Rectal smooth muscle tissue (tissue), 1 donor: ENCODE measurements around the gene CCSER2.

ENCODE experiments used
- H3K27ac ChIP-seq: one replicate; pipeline ENCODE4 v1.7.0; 2013; ENCODE audit warnings: low read depth, low read length, inconsistent platforms
- H3K27me3 ChIP-seq: one replicate; pipeline ENCODE4 v1.7.0; 2013; ENCODE audit warnings: low read length; ENCODE audit not compliant: control insufficient read depth, insufficient read depth
- H3K36me3 ChIP-seq: one replicate; pipeline ENCODE4 v1.7.0; 2013; ENCODE audit warnings: low read length; ENCODE audit not compliant: control insufficient read depth, insufficient read depth
- H3K4me1 ChIP-seq: one replicate; pipeline ENCODE4 v1.7.0; 2013; ENCODE audit warnings: low read length; ENCODE audit not compliant: control insufficient read depth, insufficient read depth
- H3K4me3 ChIP-seq: one replicate; pipeline ENCODE4 v1.7.0; 2013; ENCODE audit warnings: low read length
- H3K9ac ChIP-seq: one replicate; pipeline ENCODE4 v1.7.0; 2013; ENCODE audit warnings: low read length

Gene CCSER2

GRCh38 chr10:84355106-84355505 lies 26.7 kb downstream of the CCSER2 start:
- Histone ChIP-seq H3K9ac (no peak overlapping the region), H3K27me3 (no peaks in the 10 kb centered on the region), H3K36me3 (no peaks in the 10 kb centered on the region), H3K4me3 (no peak overlapping the region), H3K27ac (no peak overlapping the region), H3K4me1 (no peaks in the 10 kb centered on the region)

- no peaks in the 10 kb centered on the region for H3K36me3 ChIP-seq
- H3K4me3 ChIP-seq: no peak overlapping the region
- no peaks in the 10 kb centered on the region for H3K27me3 ChIP-seq
- no peaks in the 10 kb centered on the region for H3K4me1 ChIP-seq
- H3K27ac ChIP-seq: no peak overlapping the region
- no peak overlapping the region for H3K9ac ChIP-seq
These were observed 28.5 kb downstream of the CCSER2 start for GRCh38 chr10:84356928-84357327.

- H3K9ac ChIP-seq: no peak overlapping the region
- no peak overlapping the region for H3K4me3 ChIP-seq
- no peaks in the 10 kb centered on the region for H3K27me3 ChIP-seq
- peaks cover 2% of the 10 kb centered on the region for H3K4me1 ChIP-seq
- no peak overlapping the region for H3K27ac ChIP-seq
- H3K36me3 ChIP-seq: no peaks in the 10 kb centered on the region
These were observed 30.4 kb downstream of the CCSER2 start for GRCh38 chr10:84358743-84359142.

- no peaks in the 10 kb centered on the region for H3K36me3 ChIP-seq
- H3K4me3 ChIP-seq: peak overlapping the region; percentile 57
- no peak overlapping the region for H3K9ac ChIP-seq
- H3K27me3 ChIP-seq: no peaks in the 10 kb centered on the region
- peaks cover 3% of the 10 kb centered on the region for H3K4me1 ChIP-seq
- H3K27ac ChIP-seq: peak overlapping the region; percentile 57
These were observed 32.4 kb downstream of the CCSER2 start for GRCh38 chr10:84360637-84361365.

- H3K27ac ChIP-seq: no peak overlapping the region
- H3K4me1 ChIP-seq: peaks cover 3% of the 10 kb centered on the region
- no peaks in the 10 kb centered on the region for H3K36me3 ChIP-seq
- H3K27me3 ChIP-seq: no peaks in the 10 kb centered on the region
- H3K9ac ChIP-seq: no peak overlapping the region
- no peak overlapping the region for H3K4me3 ChIP-seq
These were observed 37.0 kb downstream of the CCSER2 start for GRCh38 chr10:84365335-84365881.

GRCh38 chr10:84366041-84366440 lies 37.7 kb downstream of the CCSER2 start:
- Histone ChIP-seq H3K9ac (no peak overlapping the region), H3K4me3 (no peak overlapping the region), H3K27me3 (no peaks in the 10 kb centered on the region), H3K27ac (no peak overlapping the region), H3K4me1 (peaks cover 3% of the 10 kb centered on the region), H3K36me3 (no peaks in the 10 kb centered on the region)

GRCh38 chr10:84367256-84367655 lies 38.9 kb downstream of the CCSER2 start:
- Histone ChIP-seq H3K27me3 (no peaks in the 10 kb centered on the region), H3K9ac (no peak overlapping the region), H3K27ac (no peak overlapping the region), H3K4me1 (peaks cover 3% of the 10 kb centered on the region), H3K36me3 (no peaks in the 10 kb centered on the region), H3K4me3 (no peak overlapping the region)

GRCh38 chr10:84368828-84369227 lies 40.4 kb downstream of the CCSER2 start:
- Histone ChIP-seq H3K9ac (no peak overlapping the region), H3K36me3 (no peaks in the 10 kb centered on the region), H3K27me3 (no peaks in the 10 kb centered on the region), H3K4me1 (no peaks in the 10 kb centered on the region), H3K27ac (no peak overlapping the region), H3K4me3 (no peak overlapping the region)

- Histone ChIP-seq H3K27ac (no peak overlapping the region), H3K27me3 (no peaks in the 10 kb centered on the region), H3K4me3 (no peak overlapping the region), H3K36me3 (no peaks in the 10 kb centered on the region), H3K4me1 (no peaks in the 10 kb centered on the region), H3K9ac (no peak overlapping the region)
These were observed 41.9 kb downstream of the CCSER2 start for GRCh38 chr10:84370283-84370682.

- Histone ChIP-seq H3K4me3 (no peak overlapping the region), H3K27me3 (no peaks in the 10 kb centered on the region), H3K36me3 (no peaks in the 10 kb centered on the region), H3K27ac (no peak overlapping the region), H3K9ac (no peak overlapping the region), H3K4me1 (no peaks in the 10 kb centered on the region)
These were observed 43.6 kb downstream of the CCSER2 start for GRCh38 chr10:84371944-84372343.

GRCh38 chr10:84373000-84373399 lies 44.6 kb downstream of the CCSER2 start:
- H3K36me3 ChIP-seq: no peaks in the 10 kb centered on the region
- H3K4me3 ChIP-seq: no peak overlapping the region
- H3K9ac ChIP-seq: no peak overlapping the region
- no peaks in the 10 kb centered on the region for H3K27me3 ChIP-seq
- no peak overlapping the region for H3K27ac ChIP-seq
- no peaks in the 10 kb centered on the region for H3K4me1 ChIP-seq

GRCh38 chr10:84374455-84374854 lies 46.1 kb downstream of the CCSER2 start:
- Histone ChIP-seq H3K9ac (no peak overlapping the region), H3K4me1 (no peaks in the 10 kb centered on the region), H3K27me3 (no peaks in the 10 kb centered on the region), H3K36me3 (no peaks in the 10 kb centered on the region), H3K4me3 (no peak overlapping the region), H3K27ac (no peak overlapping the region)

GRCh38 chr10:84375011-84375410 lies 46.6 kb downstream of the CCSER2 start:
- Histone ChIP-seq H3K4me1 (no peaks in the 10 kb centered on the region), H3K27ac (no peak overlapping the region), H3K4me3 (no peak overlapping the region), H3K9ac (no peak overlapping the region), H3K36me3 (no peaks in the 10 kb centered on the region), H3K27me3 (no peaks in the 10 kb centered on the region)
